HG03521 (cell line): ENCODE measurements around the gene ARHGEF18.
"Not testable (repeated sequence)": the region's sequence is repeated elsewhere in the genome, so short reads cannot be mapped to it uniquely, and the experiment has no call there.

Experiments used
- ATAC-seq: cut with Tn5 transposase; IDR thresholded peaks from one replicate; pipeline ENCODE4 v1.9.1; 2021; ENCODE audit warnings: mild to moderate bottlenecking, moderate library complexity; ENCODE audit not compliant: unreplicated experiment

ARHGEF18 gene

GRCh38 chr19:7346488-7346971 lies 2.2 kb upstream of the ARHGEF18 start:
- no peak for ATAC-seq

DNA sequence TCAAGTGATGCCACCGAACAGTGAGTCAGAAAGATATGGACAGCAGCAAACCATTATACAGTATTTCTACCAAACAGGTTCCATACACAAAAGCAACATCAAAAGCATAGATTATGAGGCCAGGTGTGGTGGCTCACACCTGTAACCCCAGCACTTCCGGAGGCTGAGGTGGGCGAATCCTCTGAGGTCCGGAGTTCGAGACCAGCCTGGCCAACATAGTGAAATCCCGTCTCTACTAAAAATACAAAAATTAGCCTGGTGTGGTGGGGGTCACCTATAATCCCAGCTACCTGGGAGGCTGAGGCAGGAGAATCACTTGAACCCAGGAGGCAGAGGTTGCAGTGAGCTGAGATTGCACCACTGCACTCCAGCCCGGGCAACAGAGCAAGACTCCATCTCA lies 1.7 kb upstream of the ARHGEF18 start:
- not testable (repeated sequence) for ATAC-seq

DNA sequence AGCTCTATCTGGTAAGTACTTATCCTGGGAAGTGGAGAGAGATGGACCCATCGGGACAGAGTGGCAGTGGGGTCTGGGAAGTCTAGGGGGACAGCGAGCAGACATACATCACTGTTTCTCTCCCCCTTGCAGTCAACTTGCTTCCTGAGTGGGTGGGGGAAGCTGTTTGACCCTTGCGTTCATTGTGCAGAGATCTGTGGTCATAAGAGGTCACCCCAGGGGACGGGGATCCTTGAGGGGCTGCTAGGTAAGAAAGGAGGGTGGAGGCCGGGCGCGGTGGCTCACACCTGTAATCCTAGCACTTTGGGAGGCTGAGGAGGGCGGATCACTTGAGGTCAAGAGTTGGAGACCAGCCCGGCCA lies 474 bp downstream of the ARHGEF18 start:
- no peak for ATAC-seq

DNA sequence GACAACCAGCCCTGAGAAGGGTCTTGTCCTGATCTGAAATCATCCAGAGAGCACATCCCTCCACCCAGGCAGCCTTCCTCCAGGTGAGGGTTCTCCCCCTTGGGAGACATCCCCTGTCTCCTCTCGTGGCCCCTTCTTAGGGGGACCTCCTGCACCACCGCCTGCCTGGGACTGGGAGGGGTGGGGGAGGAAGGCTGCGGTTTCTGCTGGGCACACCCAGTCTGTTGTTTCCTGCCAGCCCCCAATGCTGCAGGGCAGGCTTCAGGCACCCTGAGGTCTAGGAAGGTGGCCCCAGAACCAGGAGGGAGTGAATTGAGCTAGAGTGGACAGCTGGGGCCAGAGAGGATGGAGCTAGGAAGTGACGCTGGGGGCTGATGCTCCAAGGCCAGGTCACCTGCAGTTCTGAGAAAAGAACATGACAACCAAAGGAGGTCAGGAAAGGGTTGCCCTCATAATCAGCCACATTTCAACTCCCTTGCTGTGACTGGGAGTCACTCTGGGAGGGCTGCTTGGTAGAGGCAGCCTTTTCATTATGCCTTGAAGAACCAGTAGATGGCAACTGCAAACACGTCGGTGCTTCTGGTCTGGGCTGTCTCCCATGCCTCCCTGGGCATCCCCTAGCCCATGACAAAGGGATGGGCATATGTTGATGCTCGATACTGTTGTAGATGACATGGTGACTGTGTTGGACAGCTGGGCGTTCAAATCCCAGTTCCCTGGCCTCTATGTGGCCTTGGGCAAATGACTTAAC lies 1.4 kb downstream of the ARHGEF18 start:
- ATAC-seq: no peak

- ATAC-seq: no peak
Measured at GRCh38 chr19:7351861-7352260, 3.1 kb downstream of the ARHGEF18 start.

DNA sequence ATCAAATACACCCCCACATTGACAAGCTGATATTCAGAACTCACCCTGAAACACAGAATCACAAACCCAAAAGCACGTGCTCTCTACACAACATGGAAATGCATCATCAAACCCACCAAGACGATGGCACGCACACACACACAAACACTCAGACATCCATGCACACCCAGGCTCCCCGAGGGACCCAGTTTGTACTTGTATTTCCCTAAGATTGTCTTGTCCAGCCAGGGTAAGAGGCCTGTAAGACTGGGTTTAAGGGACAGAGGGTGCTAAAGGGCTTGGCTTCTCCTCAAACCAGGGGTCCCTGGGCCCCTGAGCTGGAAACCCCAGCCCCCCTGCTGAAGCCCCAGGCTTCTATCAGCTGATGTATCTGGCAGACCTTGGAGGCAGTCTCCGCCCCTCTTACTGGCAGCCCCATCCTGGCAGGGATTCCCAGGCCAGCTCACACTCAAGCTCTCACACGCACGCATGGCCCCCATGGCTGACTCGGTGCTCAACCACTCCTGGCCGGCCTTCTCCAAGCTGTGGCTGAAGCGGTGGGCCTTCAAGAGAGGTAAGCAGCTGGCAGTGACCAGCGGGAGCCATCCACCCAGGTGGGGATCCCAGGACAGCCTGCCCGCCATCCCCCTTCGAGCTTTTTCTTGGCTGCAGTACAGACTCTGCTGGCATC lies 6.5 kb downstream of the ARHGEF18 start:
- ATAC-seq: no peak

DNA sequence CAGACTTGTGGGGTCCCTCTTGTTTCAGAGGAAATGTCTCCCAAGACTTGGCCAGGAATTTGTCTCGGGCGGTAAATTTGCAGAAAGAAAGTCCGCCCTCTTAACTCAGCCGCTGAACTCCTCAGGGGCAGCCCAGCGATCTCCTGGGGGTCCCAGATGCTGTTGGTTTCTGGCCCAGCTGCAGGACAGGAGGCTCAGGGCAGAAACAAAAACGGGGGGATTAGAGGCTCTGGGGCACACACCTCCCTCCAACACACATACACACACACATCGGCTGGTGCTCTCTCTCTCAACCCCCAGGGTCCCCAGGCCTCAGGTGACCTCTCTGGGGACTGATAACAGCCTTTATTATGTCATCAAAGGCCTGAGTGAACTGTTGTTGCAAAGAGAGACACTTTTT lies 7.1 kb downstream of the ARHGEF18 start:
- ATAC-seq: no peak

- no peak for ATAC-seq
Measured at GRCh38 chr19:7356899-7357627, 8.3 kb downstream of the ARHGEF18 start.

- no peak for ATAC-seq
Measured at GRCh38 chr19:7358102-7358597, 9.4 kb downstream of the ARHGEF18 start.

GRCh38 chr19:7360393-7360984 lies 11.8 kb downstream of the ARHGEF18 start:
- no peak for ATAC-seq

GRCh38 chr19:7363225-7363624 lies 14.5 kb downstream of the ARHGEF18 start:
- ATAC-seq: no peak

DNA sequence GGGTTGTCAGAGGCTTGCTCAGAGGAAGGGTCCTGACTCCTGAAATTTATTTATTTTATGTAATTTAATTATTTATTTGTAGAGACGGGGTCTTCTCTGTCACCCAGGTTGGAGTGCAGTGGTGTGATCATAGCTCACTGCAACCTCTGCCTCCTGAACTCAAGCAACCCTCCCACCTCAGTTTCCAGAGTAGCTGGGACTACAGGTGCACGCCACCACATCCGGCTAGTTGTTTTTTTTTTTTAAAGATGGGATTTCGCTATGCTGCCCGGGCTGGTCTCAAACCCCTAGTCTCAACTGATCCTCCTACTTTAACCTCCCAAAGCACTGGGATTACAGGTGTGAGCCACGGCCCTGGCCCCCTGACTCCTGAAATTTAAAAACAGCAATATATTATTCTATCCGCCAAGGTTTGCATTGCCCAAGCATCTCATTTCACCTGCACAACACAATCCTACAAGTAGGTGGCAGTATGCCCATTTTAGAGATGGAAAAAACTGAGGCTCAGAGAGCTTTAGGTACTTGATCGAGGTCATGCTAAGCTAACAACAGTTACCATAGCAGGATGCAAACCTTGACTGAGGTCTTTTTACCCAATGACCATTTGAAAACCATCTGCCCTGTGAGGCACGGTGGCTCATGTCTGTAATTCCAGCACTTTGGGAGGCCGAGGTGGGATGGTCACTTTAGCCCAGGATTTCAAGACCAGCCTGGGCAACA lies 18.1 kb downstream of the ARHGEF18 start:
- no peak for ATAC-seq

DNA sequence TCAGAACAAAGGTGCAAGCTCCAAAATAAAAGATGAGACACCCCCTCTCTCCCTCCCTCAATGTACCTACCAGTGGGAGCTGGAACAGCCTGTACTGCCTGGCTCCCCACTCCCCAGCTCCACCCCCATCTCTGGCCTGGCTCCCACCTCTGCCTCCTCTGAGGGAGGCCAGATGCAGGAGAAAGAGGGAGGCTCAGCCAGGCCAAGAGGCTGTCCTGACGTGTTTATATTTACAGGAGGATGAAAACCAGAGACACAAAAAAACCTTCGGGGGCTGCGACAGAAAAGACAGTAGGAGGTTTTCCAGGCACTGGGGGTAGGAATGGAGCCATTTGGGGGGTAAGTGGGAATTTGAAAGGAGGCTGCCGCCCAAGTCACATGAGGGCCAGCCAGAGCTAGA lies 19.7 kb downstream of the ARHGEF18 start:
- ATAC-seq: no peak

DNA sequence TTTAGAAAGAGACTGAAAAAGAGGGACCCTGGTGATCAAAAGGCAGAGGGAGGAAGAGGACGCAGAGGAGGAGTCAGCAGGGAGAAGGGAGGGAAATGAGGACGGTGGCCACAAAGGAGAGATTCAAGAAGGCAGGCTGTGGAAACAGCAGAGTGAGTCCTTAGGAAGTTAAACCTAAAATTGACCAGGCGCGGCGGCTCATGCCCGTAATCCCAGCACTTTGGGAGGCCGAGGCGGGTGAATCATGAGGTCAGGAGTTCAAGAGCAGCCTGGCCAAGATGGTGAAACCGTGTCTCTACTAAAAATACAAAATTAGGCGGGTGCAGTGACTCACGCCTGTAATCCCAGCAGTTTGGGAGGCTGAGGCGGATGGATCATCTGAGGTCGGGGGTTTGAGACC lies 20.1 kb downstream of the ARHGEF18 start:
- not testable (repeated sequence) for ATAC-seq

GRCh38 chr19:7370546-7370945 lies 21.8 kb downstream of the ARHGEF18 start:
- no peak for ATAC-seq

GRCh38 chr19:7371001-7371400 lies 22.3 kb downstream of the ARHGEF18 start:
- no peak for ATAC-seq

DNA sequence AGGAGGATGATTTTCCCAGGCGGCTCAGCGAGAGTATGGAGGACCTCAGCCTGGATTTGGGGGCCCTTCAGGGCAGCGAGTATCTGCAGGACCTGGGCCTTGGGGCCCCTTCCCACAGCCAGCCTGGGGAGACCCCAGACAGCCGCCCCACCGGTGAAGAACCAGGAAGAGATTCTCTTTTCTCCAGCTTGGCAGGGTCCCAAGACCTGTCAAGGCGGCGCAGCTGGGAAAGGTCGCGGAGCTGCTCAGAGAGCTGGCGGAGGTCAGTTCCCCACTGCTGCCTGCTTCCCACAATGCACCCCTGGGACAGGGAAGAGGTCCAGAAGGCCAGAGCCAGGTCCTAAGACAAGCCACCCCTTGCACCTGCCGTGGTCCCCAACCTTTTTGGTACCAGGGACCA lies 24.1 kb downstream of the ARHGEF18 start:
- ATAC-seq: no peak

DNA sequence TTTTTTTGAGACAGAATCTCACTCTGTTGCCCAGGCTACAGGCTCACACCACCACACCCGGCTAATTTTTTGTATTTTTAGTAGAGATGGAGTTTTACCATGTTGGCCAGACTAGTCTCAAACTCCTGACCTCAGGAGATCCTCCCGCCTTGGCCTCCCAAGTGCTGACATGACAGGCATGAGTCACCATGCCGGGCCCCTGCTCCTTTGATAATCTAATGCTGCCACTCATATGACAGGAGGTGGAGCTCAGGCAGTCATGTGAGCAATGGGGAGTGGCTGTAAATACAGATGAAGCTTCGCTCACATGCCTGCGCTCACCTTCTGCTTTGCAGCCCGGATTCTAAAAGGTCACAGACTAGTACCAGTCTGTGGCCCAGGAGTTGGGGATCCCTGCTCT lies 25.1 kb downstream of the ARHGEF18 start:
- ATAC-seq: no peak

- no peak for ATAC-seq
Measured at GRCh38 chr19:7376151-7376852, 27.6 kb downstream of the ARHGEF18 start.

DNA sequence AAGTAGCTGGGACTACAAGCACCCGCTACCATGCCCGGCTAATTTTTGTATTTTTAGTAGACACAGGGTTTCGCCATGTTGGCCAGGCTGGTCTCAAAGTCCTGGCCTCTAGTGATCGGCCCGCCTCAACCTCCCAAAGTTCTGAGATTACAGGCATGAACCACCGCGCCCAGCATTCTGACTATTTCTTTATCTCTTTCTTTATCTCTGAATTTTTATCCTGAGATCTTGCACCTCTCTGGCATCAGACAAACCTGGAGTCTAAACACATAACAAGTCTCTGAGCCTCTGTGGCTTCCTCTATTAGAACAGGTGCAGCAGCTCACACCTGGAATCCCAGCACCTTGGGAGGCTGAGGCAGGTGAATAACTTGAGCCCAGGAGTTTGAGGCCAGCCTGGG lies 28.5 kb downstream of the ARHGEF18 start:
- ATAC-seq: no peak
